SKM-1 (cell line): Measurements from ENCODE around the gene L2HGDH.
"Not testable (repeated sequence)": the region's sequence is repeated elsewhere in the genome, so short reads cannot be mapped to it uniquely, and the experiment has no call there.

Source experiments
- DNase-seq: peaks from one replicate; lab custom pipeline; 2025; ENCODE audit not compliant: unreplicated experiment; lab: John Stamatoyannopoulos, UW

The L2HGDH gene

DNA sequence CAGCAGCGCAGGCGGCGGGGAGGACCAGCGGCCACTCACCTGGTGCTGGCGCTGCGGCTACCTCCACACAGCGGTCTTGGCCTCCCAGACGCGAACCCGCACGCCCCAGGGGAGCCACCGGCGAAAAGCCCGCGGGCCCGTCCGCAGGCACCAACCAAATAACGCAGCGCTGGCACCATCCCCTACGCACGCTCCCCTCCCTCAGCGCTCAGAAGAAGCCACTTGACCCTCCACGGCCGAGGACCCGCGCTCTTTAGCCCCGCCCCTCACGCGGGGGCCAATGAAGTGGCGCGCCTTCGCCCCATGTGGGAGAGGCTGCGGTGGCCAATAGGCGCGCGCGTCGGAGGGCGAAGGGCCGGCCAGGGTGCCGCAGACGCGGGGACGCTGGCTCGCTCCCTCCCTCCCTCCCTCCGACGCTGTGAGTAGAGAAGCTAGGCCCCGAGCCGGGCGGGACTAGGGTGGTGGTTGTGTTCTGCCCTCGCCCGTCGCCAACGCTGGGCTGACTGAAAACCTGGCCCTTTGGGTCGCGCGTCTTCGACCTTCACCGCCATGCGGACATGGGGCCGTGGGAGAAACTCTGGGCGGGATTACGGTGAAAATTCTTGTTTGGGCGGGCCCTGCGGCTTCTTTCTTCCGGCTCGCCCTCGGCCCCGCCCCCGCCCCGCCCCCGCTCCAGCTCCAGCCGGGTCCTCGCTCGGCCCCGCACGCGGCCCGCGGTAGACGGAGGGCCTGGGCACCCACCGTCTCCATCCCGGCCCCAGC is at the start of gene L2HGDH, which contains the start of gene DMAC2L:
Gene L2HGDH (minus strand): TSS at position 258 of the 762 bp plus-strand sequence. CDS start 79 bp downstream, at position 179.
Gene DMAC2L (plus strand): TSS at position 353 of the 762 bp plus-strand sequence. CDS start 9,164 bp downstream, outside the sequence.
- DNase-seq: peak; percentile 74

DNA sequence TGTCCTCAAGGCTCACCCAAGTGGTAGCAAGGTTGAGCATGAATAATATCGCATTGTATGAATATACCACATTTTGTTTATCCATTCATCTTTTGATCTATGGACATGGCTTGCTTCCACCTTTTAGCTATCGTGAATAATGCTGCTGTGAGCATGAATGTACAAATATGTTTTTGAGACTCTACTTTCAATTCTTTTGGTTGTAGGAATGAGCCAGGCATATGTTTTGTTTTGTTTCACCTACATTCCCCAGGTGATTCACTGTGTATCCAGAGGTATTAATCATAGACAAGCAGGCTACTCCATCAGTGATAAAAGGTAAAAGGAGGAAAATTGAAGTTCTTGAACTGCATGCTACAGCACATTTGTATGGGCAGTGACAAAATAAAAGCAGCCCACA is 48.8 kb upstream of the L2HGDH start:
- DNase-seq: no peak

DNA sequence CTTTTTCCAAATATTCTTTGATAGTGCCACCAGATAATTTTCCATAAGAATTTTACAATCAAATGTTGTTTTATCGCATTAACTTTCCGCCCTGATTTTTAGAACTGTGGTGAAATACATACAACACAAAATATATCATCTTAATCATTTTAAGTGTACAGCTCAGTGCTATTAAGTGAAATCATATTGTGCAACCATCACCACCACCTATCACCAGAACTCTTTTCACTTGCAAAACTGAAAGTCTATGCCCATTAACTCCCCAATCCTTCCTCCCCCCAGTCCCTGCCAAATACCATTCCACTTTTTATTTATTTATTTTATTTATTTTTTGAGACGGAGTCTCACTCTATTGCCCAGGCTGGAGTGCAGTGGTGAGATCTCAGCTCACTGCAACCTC is 48.1 kb upstream of the L2HGDH start:
- DNase-seq: no peak

DNA sequence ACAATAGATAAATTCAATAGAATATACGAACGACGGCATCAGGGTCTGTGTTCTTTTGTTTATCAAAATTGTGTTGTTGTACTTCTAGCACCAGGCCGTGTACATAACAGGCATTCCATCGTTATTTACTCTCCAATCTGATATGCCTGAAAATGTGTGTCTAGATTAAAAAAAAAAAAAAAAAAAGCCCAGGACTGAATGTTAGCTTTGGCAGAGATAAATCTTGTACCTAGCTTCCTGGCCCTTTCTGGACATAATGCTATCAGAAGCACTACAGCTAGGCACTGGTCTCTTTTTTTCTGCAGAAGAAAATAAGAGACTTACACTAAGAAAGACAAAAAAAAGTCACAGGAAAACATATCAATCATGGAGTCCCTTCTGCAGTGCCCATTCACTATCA is 47.6 kb upstream of the L2HGDH start:
- no peak for DNase-seq

DNA sequence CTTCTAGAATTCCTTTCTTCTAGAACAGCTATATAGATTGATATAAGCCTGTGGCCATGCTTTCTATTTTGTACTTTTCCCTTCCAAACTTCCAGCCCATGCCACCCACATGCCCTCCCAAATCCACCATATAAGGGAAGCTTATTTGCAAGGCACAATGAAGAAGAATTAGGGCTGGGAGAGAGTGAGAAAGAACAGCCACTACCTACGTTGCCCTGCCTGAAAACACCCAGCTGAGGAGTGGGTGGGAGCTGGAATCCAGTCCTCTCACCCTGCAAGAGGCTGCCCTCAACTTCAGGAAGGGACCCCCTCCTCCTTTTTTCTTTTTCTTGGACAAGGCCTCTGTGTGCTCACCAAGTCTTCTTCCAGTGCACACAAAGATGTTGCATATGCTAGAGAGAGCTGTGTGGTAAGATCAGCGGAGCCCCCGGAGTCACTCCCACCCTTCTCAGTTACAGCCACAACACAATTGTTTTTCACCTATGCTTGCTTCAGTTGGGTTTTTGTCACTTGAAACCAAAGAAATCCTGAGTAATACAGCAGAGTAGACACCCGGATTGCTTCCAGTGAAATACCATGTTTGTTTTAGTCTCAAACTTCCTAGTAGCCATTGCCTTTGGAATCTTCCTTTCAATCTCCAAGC is 45.8 kb upstream of the L2HGDH start:
- DNase-seq: no peak

DNA sequence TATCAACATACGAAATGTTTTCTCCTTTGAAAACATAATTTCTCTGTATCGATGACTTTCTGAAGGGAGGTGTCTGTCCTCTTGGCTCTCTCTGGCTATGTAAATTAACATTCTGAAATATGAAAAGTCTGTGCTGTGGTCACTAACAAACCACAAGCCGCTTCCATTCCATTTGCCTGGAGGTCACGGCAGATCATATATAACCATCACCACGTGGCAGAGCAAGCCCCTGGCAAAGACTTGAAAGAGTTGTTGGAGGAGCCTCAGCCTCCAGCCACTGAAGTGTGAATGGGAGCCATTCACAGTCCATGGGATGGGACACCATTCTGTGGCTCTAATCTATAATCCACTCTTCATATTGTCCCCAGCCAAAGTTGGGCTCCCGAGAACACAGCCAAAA is 45.1 kb upstream of the L2HGDH start:
- DNase-seq: no peak

DNA sequence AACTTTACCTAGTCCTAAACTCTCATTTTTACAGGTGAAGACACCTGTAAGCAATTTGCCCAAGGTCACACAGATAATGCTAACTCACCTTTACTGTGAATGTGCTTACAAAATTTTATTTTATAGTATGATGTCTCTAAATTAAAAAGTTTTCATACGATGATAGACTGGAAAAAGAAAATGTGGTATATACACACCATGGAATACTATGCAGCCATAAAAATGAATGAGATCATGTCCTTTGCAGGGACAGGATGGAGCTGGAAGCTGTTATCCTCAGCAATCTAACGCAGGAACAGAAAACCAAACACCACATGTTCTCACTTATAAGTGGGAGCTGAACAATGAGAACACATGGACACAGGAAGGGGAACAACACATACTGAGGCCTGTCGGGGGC is 44.3 kb upstream of the L2HGDH start:
- DNase-seq: not testable (repeated sequence)

DNA sequence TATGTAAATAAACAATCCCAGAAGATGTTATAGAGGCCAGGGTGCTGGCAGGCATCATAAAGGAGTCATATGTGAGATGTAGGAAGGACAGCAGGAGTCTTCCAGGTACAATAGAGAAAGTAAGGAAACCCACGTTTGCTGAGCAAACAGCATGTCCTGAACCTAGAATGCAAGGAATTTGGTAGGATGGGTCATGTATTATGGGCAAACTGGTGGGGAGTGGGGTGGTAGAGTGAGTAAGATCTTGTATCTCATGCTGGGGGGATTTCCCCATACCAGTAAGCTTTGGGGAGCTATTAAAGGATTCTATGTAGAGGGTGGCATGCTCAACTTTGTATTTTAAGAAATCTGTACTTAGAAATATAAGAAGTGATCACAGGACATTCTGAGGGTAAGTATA is 43.7 kb upstream of the L2HGDH start:
- no peak for DNase-seq

DNA sequence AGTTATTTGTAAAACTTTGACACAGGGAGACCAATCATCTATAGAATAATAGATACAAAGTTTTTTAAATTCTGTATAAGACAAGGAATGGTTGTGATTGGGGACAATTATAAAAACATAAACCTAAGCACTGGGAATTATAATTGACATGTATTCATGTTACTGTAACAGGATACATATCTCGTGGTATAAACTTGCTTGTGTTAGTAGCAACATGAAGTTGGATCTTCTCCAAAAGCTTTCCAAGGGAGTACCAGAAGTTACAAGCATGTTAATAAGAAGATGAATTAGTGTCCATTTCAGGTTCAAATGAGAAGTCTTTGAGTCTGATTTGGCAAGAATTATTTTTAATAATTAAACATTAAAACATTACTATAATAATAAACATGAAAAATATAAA is 42.5 kb upstream of the L2HGDH start:
- DNase-seq: no peak

DNA sequence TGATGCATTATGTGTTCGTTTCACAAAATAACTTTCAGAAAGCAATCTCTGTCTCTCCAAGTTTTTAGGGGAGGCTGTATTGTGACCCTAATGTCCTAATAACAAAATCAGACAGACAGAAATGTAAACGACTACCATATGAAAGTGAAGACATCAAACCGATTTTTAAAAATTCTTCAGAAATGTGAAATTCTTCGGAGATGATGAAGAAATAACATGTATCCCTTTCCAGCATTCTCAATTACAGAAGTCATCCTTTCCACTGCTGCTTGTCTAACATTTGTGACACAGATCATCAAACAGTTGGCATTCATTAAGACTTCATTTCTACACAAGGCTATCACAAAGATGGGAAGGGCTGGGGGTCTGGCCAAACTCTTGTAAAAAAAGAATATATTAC is 41.1 kb upstream of the L2HGDH start:
- DNase-seq: no peak

DNA sequence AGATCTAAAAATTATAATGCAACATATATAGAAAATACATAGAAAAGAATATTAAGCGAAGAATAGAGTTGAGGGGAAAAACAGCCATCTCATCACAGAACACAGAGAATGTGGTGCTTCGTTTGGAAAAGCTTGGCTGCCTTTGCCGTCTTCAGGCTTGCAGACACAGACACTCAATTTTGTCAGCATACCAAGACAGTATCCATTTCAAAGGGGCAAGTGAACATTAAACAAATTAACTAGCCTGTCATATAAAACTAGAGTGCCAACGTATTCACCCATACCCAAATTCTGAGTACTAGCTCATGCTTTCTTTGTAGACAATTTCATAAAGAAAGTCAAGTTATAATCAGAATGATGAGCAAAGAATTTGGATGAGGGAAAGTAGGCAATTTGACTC is 40.6 kb upstream of the L2HGDH start:
- DNase-seq: no peak

DNA sequence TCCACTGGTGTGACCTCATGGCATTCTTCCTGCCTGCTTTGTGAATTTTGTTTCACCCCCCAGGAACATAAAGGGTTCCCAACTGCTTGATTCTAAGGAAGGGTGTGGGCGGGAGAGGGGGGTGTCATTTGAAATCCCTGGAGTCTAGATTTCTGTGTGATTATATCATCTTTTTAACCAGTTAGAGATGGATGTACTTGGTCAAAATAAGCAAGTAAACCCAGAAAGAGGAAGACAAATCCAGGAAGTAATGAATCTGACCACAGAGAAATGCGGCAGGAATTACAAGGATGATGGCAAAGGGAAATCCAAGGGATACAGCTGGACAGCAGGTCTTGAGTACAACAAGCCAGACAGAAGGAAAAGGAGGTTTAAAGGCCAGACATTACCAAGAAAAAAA is 38.9 kb upstream of the L2HGDH start:
- no peak for DNase-seq

DNA sequence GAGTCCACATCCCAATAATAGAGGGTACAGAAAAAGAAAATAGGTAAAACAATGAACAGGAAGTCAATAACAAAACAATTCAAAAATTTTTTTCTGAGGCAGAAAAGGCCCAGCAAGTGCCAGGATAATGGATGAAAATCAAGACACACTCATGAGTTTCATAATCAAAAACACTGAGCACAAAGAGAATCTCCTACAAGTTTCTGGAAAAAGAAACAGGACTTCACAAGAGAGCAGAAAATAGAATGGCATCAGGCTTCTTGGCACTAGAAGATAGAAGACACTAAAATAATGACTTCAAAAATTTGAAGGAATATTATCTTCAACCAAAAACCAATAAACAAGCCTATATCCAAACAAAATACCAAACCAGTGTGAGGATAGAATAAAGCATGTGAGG is 36.9 kb upstream of the L2HGDH start:
- DNase-seq: no peak

DNA sequence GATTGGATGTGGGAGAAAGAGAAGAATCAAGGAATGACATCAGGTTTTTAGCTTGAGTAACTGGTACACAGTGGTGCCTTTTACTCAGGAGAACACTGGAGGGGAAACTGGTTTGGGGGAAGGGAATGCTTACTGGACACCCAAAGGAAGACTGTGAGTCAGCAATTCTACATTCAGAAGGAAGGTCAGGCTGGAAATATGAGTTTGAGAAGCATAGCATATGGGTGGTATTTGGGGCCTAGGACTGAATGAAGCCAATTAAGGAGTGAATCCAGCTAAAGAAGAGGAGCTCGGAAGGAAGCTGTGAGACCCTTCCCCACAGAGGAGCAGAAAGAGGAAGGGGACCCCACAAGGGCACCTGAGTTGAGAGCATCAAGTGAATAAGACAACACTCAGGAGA is 35.5 kb upstream of the L2HGDH start:
- no peak for DNase-seq

DNA sequence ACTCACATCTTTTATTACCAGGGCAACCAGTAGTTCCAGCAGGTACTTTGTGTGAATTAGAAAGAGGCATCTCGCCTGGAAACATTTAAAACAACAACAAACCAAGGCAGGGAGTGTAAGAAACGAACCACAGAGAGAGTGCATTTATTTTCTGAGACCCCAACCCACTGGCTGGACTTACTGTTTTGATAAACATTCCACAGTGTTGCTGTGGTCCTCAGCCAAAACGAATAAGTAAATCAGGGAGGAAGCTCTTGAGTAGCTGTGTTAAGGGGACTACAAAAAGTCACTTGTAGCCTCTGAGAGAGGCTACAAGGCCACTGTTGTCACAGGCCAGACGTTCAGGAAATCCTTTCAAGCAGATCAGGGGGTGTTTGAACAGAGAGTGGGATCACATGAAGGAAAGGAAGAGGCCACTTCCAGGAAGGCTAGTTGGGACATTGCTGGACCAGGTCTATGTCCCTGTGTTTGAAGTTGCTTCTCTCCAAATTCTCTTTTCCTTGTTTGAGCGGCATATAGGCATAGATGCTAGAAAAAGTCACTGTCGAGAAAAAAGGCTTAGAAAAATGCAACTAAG is 33.9 kb upstream of the L2HGDH start:
- DNase-seq: no peak

DNA sequence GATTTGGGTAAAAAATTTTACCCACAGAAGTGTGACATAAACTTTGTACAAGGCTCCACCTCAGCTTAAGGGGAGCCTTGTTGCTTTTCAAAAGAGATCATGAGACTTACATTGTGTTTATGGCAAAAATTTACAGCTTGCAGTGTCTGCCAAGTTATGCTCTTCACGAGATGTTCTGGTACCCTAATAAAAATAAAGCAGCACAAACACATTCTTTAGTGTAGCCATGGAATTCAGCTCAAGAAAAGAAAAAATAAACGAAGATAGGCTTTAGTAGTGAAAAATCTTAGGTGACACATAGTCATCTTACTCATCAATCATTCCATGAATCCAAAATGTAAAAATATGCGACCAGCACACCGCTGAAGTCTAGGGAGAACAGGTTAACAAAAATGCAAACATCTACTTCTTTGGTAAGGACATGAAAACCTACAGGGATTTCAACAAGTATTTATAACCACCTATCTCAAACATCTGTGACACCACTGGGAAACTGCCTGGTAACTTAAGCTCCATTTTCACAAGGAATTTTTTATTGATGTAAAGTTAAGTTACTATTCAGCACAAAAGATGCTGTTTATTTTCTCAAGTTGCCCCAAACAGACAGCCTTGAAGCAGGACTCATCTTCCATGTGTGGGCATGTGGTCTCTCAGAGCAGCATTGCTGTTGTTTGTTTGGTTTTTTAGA is 33.0 kb upstream of the L2HGDH start:
- no peak for DNase-seq

DNA sequence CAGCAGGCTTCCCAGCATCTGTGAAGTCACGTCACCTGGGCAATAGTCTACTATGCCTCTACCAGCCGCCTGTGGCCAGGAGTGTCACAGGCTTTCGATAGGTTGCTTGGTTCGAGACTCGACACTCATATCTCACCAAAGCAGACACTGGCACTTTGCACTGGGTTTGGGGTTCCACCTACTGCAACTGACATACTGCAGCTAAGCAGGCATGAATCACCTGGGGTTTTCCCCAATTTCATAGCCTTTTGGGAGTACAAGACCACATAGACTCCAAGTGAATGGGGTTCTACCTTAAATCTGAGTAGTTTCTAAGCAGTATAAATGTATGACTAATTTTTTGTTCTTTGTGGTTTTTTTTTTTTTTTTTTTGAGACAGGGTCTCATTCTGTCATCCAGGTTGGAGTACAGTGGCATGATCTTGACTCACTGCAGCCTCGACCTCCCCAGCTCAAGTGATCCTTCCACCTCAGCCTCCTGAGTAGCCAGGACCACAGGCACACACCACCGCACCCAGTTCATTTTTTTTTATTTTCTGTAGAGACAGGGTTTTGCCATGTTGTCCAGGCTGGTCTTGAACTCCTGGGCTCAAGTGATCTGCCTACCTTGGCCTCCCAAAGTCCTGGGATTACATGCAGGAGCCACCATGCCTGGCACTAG is 32.2 kb upstream of the L2HGDH start:
- DNase-seq: no peak

DNA sequence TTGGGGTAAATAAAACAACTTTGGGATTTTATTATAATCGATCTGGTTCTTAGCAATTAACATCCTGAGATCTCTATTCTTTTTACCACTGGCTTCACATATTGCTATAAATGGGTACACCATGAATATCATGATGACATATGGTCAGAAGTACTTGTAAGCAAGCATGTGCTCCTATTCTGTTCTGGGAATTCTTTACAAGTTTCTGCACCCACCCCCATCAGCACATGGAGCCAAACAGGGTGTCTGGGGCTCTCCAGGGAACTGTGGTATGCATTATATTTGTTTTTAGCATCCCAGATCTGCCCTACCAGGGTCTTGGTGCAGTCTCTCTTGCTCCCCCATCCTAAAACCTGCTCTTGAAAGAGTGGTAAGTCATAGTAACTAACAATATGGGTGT is 31.4 kb upstream of the L2HGDH start:
- no peak for DNase-seq

DNA sequence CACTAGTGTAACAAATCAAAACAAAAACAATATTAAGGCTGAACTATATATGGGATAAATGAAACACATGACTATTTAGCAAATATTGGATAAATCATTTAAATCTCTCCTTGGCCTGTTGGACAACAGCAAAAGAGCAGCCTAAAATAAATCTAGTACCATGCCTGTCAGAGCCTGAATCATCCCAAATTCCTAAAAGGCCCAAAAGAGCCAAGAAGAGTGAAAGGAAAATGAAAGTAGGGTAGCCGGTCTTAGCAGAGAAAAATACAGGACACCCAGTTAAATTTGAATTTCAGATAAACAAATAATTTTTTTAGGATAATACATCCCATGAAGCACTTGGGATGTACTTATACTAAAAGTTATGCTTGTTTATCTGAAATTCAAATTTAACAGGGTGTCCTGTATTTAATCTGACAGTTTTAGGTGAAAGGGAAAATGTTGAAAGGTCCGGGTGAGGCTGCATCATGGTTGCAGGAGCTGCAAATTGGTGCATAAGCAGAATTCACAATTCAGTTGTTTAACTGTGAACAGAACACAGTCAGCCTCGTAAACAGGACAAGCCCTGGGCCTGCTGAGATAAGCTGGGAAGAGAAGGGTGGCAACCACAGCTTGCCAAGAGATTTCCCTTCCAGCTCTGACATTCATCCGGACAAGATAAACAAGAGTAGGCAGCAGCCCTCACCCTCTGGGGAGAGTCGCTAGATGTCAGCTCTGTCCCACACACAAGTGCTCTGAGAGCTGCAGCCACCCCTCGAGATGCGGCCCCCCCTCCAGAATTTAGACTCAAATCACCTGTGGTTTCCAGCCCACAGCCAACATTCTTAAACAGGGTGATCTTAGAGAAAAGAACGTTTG is 30.4 kb upstream of the L2HGDH start:
- no peak for DNase-seq

DNA sequence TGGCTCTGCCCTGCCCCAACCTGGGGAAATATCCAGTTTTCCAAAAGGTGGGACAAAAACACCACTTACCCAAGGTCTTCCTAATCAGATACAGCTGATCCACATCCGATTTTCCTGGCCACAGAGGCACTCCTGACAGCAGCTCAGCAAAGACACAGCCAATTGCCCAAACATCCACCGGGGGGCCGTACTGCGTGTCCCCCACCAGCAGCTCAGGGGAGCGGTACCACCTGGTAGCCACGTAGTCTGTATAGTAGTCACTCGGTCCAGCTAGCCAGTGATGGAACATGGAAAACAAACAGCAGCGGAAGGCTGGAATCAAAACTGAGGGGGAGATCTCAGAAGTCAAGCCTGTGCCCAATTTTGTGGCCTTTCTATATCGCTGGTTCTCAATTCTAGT is 28.9 kb upstream of the L2HGDH start:
- no peak for DNase-seq
